NCI-H2029 treated with DMSO at 0.1 percent for 48 hours (cell line): Measurements from ENCODE around the gene SRGAP1.
"Not testable (repeated sequence)": the region's sequence is repeated elsewhere in the genome, so short reads cannot be mapped to it uniquely, and the experiment has no call there.

Experiments
- DNase-seq: peaks from one replicate; lab custom pipeline; 2025; lab: John Stamatoyannopoulos, UW

The SRGAP1 gene

DNA sequence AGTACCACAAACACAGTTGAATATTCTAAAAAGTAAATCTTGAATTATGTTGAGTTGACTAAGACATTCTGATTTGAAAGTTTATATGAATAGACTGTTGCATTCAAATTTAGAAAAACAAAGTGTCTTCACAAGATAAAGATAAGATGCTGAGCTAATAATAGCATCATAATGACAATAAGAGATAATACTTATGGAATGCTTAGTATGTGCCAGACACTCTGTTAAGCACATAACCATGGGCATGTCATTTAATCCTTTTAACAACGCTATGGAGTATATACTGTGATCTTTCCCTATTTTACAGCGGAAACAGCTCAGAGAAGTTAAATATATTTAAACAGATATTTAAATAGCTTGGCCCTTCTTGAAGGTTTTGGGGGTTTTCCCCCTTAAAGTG, 163.4 kb downstream of the SRGAP1 start:
- no peak for DNase-seq

DNA sequence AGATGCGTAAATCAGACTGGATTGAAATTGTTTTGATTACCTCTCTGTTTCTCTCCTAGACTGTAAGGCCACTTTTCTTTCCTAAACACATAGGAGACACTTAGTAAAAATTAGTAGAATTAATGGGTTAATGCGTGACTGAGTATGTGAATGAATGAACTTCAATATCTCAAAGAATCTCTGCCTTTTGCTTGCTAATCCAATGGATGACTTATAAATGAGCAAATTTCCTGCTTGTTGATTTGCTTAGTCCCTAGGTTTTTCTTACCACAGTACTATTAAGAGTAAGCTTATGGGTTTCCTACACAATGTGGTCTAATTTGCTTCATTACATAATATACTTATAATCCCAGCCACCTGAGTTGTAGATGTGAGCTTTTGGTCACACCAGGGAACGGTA, 164.1 kb downstream of the SRGAP1 start:
- no peak for DNase-seq

DNA sequence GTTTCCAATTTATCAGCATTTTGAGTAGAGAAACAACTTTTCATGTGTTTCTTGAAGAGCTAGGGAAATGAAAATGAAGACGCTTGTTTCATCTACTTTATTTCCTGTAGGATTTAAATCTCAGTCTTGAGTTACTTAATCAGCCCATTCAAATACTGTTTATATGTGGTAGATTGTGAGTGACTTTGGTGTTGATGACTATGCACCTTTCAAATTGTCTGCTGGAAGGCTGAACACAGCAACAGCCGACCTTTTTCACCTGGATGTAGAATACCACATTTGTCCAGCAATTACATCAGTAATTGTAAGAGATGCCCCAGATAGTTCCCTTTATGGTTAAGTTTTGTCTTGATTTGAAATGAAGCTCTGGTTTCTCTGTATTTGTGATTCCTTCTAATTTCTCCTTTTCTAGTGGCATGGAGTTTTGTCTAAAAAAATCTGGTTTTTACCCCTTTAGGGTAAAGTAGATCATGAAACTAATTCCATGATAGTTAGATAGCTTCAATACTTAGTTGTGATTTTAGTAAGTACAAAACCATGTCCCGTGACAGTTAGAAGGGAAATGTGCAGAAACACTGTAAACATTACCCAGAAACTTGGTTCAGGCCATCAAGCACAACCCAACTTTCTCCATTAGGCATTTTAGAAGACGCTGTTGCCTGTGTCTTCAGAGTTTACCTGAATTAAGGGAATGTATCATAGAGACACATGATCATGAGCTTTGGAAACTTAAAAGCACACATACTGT, 165.0 kb downstream of the SRGAP1 start:
- no peak for DNase-seq

DNA sequence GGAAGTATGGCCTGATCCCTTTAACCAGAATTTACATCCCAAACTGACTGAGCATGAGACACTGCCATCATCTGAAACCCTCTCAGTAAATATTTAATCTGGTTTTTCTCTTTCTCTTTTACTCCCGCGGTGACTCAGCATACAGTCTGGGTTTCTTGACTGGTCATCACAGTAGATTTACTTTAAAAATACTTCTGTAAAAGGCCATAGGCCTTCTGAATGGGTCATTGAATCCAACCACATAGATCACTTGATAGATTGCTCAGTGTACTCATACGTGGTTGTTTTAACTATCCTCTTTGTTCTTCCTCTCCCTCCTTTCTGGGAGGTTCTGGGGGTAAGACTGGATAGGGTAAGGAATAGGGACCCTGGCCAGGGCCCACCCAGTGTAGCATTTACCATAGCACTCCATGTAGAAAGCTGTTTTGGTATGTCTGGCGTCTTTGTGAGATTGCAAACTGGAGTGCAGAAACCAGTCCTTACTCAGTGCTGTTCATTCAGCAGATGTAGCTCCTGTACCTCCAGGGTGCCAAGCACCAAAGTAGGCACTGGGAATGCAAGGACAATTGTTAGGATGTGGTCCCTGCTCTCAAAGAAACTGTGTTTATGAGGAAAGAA, 165.7 kb downstream of the SRGAP1 start:
- DNase-seq: no peak

DNA sequence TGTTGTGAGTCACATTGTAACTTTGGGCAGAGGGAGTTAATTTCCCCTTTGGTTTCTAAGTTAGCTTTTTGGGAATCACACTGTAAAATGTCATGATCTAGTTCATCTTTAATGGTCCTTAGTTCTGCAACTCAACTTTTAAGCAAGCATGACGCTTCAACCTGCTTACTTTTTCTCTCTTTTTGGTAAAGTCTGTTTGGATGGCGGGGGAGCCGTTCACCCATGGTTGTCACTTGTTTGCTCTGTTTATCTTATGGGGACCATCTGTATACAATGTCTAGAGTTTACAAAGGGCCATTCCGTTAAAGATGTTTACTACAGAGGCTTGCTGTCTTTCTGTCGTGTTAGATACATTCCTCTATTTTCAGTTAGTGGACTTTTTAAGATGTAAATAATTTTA, 172.0 kb downstream of the SRGAP1 start:
- DNase-seq: no peak

DNA sequence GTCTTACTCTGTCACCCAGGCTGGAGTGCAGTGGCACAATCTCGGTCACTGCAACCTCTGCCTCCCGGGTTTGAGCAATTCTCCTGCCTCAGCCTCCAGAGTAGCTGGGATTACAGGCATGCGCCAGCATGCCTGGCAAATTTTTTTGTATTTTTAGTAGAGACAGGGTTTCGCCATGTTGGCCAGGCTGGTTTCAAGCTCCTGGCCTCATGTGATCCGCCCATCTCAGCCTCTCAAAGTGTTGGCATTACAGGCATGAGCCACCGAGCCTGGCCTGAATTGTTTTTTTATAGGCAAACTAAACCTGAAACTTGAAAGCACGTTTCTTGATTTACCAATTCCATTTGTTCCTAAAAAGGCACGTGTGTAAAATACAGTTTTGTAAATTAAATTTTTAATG, 173.6 kb downstream of the SRGAP1 start:
- not testable (repeated sequence) for DNase-seq

DNA sequence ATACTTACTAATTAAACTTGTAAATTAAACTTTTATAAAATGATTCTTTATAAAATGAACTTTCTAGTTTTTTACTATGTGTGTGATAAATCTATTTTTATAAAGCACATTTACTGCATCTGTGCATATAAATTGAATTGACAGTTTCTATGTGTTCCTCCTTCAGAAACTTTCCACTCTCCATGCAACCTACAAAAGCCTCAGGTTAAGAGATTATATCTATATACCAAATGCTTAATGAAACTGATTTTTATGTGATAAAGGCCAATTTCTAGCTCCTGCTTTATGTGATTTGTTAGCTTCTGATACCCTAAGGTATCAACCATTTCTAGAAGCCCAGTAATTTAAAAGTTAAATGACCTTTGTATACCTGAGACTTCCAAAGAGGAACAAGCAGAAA, 174.0 kb downstream of the SRGAP1 start:
- no peak for DNase-seq

DNA sequence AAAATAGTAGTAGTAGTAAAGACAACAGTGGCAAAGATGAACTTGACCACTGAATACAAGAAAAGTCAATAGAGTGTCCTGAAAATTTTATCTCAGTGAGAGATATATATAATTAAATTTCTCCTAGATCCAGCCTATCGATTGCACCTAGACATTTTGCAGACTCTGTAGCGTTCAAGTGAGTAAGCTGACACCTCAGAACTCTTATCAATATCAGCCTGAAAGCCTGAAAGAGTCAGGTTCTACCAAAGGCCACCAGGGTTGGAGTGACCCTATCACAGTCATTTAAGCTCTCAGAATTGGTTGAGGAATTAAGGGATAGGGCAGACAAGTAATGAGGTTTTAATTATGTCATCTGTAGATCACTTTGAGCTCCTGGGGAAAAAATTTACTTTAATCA, 174.6 kb downstream of the SRGAP1 start:
- DNase-seq: no peak

DNA sequence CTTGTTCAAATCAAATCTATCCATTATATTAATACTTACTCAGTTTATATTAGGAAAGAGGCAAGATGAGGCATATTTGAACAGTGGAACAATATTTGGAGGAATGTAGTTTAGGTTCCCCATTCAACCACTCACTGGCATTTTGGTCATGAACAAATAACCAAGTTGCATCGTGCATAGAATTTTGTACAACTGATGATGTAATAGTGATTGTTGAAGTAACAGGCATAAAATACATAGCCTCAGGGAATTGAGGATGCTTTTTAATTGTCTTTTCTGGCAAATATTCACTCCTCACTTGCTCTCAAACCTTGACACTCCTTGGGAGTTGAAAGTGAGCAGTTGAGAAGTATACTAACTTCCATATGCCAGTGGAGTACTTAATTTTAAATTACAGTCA, 175.2 kb downstream of the SRGAP1 start:
- DNase-seq: no peak

DNA sequence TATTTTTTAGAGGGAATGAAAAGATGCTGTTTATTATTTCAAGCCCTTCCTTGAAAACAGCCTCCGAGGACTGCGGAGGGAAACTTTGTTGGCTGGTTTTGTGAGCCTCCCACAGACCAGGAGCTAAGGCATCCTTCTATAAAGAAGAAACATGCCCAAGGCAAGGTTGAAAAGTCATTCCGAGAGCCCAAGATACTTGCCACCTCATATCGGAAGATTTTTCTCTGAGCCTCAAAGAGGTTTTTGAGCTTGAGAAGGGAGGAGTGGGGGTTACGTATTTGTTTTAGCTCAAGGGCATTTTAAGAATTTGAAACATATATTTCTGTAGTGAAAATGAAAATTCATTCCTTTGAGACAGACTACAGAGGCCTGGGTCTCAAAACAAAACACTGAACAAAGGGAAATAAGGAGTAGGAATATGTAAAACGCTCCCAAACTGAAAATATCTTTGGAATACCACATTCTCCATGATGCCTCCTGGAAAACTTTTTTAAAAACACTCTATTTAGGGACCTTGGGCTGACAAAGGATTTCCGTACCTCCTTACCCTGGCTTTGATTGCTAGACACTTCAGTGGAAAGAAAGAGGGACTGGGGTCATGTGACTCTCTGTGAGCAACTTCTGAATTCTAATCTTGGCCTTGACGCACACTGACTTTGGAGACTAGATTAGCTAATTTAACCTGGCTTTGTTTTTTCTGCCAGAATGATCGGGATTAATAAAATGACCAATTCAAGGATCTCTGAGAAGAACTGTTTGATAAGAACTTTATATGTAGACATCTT, 180.9 kb downstream of the SRGAP1 start:
- no peak for DNase-seq

DNA sequence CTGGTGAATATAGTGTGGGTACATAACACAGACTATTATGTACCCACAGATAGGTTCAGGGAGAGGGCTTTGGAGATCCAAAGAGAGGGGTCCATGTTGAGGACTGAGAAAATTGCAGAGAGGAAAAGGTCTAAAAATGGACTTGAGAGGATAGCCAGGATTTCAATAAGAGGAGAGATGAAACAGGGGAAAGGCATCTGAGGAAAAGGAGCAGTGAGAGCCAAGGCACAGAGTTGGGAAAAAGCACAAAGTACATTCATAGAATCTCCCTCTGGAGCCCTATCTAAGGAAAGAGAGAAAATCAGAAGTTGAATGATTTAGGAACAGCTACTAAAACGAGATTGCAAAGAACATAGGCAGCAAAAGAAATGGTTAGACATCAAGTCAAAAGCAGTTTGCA, 182.8 kb downstream of the SRGAP1 start:
- DNase-seq: no peak

DNA sequence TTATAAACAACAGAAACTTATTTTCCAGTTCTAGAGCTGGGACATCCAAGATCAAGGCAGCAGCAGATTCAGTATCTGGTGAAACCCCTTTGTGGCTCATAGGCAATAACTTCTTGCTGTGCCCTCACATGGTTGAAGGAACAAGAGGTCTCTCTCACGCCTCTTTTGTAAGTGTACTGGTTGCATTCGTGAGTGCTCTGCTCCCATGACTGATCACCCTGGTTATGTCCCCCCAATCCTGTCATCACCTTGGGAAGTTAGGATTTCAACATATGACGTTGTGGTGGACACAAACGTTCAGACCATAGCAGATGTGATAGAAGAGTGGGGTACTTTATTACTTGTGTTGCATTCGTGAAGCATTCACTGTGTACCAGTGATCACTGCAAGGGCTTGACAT, 184.0 kb downstream of the SRGAP1 start:
- no peak for DNase-seq

DNA sequence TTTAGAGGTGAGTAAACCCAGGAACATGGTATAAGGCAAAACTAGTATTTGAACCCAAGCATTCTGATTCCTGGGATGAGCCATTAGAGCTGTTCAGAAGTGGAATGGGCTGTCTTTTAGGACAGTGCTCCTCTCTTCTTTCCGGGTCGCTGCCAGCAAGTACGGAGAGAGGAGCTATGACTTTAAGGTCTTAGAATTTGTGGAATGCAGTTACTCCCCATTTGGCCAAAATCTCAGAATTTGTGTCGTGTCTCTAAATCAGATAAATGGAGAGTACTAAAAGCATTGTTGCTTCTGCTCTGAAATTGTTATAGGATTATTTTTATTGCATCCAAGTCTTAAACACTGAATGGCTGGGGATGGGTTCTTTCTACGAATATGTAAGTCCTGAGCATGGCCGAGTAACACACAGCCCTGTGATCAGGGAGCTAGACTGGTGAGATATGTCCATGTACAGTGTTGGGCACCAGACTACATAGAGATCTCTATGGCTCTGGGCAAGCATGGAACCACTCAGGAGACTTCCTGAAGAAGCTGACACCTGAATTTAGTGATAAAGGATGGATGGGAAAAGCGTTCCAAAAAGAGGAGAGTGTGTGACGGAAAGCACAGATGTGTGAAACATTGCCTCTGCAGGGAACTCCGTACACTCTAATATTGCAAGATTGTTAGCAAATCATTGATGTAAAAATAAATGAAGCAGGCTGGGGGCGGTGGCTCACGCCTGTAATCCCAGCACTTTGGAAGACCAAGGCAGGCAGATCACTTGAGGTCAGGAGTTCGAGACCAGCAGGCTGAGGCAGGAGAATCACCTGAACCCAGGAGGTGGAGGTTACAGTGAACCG, 184.7 kb downstream of the SRGAP1 start:
- no peak for DNase-seq

DNA sequence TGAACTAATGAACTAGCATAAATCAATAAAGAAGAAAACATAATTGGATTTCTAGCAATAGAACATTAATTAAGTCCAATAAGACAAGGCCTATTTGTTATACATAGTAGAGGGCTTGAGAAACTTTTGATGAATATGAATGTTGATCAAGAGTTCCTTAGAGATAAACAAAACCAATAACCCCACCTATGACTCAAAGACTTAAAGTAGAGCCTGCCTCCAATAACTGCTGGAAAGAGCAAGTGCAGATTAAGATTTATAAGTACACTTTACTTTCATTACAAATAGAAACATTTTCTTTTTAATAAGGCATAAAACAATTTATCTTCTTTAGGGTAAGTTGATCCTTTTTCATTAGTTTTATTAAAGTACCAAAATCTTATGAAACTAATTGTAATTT, 185.7 kb downstream of the SRGAP1 start:
- no peak for DNase-seq

DNA sequence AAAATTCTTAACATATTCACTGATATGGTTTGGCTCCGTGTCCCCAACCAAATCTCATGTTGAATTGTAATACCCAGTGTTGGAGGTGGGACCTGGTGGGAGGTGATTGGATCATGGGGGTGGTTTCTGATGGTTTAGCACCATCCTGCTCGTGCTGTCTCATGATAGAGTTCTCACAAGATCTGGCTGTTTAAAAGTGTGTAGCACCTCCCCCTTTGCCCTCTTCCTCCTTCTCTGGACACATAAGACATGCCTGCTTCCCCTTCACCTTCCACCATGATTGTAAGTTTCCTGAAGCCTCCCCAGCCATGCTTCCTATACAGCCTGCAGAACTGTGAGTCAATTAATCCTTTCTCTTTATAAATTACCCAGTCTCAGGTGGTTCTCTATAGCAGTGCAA, 189.6 kb downstream of the SRGAP1 start:
- DNase-seq: not testable (repeated sequence)

DNA sequence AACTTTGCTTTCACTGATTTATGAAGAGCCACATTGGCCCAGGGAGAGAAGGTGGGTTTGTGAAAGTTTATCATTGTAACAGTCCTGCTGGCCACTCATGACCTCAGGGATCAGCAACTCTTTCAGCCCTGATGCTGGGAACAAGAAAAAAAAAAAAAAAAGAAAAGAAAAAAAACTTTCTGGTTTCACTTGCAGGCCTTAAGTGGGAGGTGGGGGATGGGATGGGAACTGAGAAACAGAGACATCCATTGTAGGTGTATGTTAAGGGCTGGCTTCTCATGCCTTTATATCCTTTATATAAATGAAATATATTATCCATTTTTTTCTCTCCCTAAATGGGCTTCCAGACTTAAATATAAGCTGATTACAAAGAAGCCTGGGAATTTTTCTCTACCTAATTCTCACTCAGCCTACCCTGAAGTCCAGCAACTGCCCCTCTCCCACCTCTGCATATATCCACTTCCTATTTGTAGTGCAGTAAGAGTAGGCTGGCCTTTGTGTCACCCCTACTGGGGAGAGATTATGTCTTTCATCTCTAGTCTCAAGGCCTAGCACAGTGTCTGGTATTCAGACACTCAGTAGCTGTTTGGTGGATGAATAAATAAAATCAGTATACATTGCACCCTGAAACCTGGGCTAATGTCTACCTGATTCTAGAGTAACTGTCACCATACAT, 190.5 kb downstream of the SRGAP1 start:
- no peak for DNase-seq

DNA sequence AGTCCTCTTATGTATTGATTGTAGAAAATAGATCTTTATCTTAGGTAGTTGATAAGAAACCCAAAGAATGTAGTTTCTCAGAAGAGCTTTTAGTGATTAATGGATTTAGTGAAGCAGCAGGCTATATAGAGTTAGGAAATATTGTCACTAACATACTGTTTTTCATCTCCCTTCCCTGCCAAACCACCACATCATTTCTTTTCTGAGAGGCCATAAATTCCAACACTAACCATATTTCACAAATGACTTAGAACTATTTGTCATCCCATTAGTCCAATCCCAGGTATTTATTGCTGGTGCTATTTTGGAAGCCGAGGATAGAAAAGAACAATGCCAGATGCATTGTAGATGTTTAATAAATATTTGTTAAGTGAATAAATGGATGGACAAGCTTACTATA, 191.9 kb downstream of the SRGAP1 start:
- no peak for DNase-seq

DNA sequence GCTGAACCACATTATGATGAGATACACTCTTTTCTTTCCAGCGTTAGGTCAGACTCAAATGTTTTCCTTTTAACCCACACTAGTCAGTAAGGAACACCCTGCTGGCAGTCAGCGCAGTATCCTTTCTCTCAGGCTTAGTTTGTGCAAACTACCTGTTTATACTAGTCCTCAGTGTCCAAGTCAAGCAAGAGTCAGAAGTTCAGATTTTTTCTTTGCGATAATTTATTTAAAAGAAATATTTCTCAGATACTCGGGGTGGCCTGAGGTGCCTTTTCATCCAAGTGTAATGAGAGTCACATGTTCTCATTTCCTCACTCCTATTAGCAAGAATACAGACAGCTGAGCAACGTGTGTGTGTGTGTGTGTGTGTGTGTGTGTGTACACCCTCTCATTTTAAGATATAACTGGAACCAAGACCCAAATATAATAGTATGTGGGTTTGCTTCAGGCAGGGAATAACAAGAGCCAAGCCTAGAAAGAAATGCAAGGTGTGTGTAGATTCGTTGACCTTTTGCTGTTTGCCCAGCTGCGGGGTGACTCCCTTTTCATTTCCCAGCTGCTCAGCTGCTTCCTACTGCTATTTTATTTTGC, 194.9 kb downstream of the SRGAP1 start:
- DNase-seq: peak; percentile 93

DNA sequence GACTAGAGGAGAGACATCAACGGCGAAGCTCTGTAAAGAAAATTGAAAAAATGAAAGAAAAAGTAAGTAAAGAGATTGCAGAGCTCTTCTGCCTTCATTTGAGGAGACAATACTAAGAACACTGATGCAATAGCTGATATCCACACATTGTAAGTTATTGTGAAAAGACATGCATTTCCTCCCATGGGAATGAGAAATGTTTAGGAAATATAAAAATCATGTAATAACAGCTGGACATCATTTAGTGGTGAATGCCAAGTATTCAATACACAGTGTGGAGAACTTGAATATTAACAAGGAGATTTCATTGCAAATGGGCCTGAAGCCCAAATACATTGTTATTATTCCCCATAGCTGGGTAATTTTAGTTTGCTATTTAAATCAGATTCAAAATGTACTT, 198.4 kb downstream of the SRGAP1 start:
- DNase-seq: no peak

DNA sequence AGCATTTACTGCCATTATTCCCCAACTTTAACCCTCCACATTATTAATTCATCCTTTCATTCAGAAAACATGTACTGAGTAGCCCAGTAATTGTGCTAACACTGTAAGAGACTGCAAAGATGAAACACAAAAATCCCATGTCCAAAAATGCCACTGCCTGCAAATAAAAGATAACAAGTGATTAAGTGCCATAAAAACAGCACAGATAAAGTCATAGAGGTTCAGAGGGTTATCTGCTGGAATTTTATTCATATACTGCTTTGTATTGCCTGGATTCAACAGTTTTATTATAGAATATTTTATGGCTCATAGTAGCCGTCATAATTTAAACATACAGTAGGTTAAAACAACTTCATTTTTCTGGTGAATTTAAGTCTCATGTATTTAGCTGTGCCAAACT, 199.7 kb downstream of the SRGAP1 start:
- no peak for DNase-seq

DNA sequence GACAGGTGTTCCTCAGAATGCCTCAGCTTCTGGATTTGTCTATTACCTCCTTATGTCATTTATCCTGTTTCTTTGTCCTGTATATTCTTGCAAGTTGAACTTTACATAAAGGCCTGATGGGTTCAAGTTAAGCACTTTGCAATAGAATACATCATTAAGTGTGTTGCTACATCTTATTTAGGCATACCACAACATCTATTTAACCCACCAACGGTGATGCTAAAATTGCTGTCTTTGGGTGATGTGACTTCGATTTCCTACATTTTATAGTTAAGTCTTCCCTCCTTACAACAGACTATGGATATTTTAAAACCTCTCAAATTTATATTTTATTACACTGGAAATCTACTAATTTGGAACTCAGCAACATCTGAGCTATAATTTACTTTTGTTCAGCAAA, 206.6 kb downstream of the SRGAP1 start:
- no peak for DNase-seq
